GM23338 (cell line): ENCODE data around the gene PLEKHA7. TPM values are rescaled to one million over a fixed set of nuclear protein-coding genes. Genes with fewer than 3 reads are reported as not detected.

Source experiments
- ATAC-seq: fragments of 200-7000 bp; cut with Tn5 transposase; 3 replicates; pipeline ENCODE4 v1.9.1; 2020
- DNase-seq: peaks from one replicate; pipeline ENCODE4 v3.0.0-alpha.2; 2015; ENCODE audit warnings: low spot score
- H2AFZ ChIP-seq: fragments of 200-600 bp; sonication (generic); 2 replicates; pipeline ENCODE4 v1.8.0; 2016; ENCODE audit warnings: antibody characterized with exemption, mild to moderate bottlenecking, moderate library complexity
- H3F3A ChIP-seq: fragments of 200-600 bp; sonication (generic); replicated peaks from 2 replicates; pipeline ENCODE4 v1.8.0; 2017; ENCODE audit warnings: antibody characterized with exemption, mixed run types, low read depth
- H3K27ac ChIP-seq: fragments of 200-600 bp; sonication (generic); 2 replicates; pipeline ENCODE4 v1.6.1; 2016; ENCODE audit warnings: low read depth
- H3K27me3 ChIP-seq: fragments of 200-600 bp; sonication (generic); 2 replicates; pipeline ENCODE4 v1.8.0; 2016; ENCODE audit warnings: mild to moderate bottlenecking, mixed run types, moderate library complexity; ENCODE audit not compliant: insufficient read depth
- H3K36me3 ChIP-seq: fragments of 200-600 bp; sonication (generic); 2 replicates; pipeline ENCODE4 v1.8.0; 2016; ENCODE audit warnings: mild to moderate bottlenecking; ENCODE audit not compliant: insufficient read depth
- H3K4me1 ChIP-seq: fragments of 200-600 bp; sonication (generic); 2 replicates; pipeline ENCODE4 v1.8.0; 2016; ENCODE audit warnings: mild to moderate bottlenecking, moderate library complexity; ENCODE audit not compliant: insufficient read depth
- H3K4me2 ChIP-seq: fragments of 200-600 bp; sonication (generic); 2 replicates; pipeline ENCODE4 v1.7.1; 2017; ENCODE audit warnings: mixed run types
- H3K4me3 ChIP-seq: fragments of 200-600 bp; sonication (generic); 2 replicates; pipeline ENCODE4 v1.6.1; 2016; ENCODE audit warnings: mixed run types
- H3K79me2 ChIP-seq: fragments of 200-600 bp; sonication (generic); replicated peaks from 2 replicates; pipeline ENCODE4 v1.8.0; 2017; ENCODE audit warnings: mild to moderate bottlenecking; ENCODE audit not compliant: insufficient read depth
- H3K9me2 ChIP-seq: fragments of 200-600 bp; sonication (generic); 2 replicates; pipeline ENCODE4 v1.8.0; 2017; ENCODE audit not compliant: insufficient read depth
- H4K20me1 ChIP-seq: fragments of 200-600 bp; sonication (generic); replicated peaks from 2 replicates; pipeline ENCODE4 v1.8.0; 2017; ENCODE audit warnings: mild to moderate bottlenecking; ENCODE audit not compliant: insufficient read depth
- H3K27ac Mint-ChIP-seq: 2 replicates; pipeline ENCODE4 v1.8.0; 2020; ENCODE audit warnings: inconsistent platforms, mild to moderate bottlenecking, moderate library complexity, mixed read lengths
- H3K27me3 Mint-ChIP-seq: 3 replicates; pipeline ENCODE4 v1.8.0; 2022; ENCODE audit warnings: low read depth, mild to moderate bottlenecking, moderate library complexity, mixed read lengths, inconsistent platforms; ENCODE audit not compliant: insufficient read depth, poor library complexity
- H3K36me3 Mint-ChIP-seq: 3 replicates; pipeline ENCODE4 v1.8.0; 2021; ENCODE audit warnings: low read depth, mild to moderate bottlenecking, inconsistent platforms, moderate library complexity, mixed read lengths
- H3K4me1 Mint-ChIP-seq: 3 replicates; pipeline ENCODE4 v1.8.0; 2020; ENCODE audit warnings: mild to moderate bottlenecking, inconsistent platforms, mixed read lengths
- H3K4me3 Mint-ChIP-seq: 3 replicates; pipeline ENCODE4 v1.8.0; 2021; ENCODE audit warnings: moderate library complexity, mild to moderate bottlenecking, inconsistent platforms, mixed read lengths
- H3K9me3 Mint-ChIP-seq: 3 replicates; pipeline ENCODE4 v1.8.0; 2020; ENCODE audit warnings: moderate library complexity, mild to moderate bottlenecking, inconsistent platforms, mixed read lengths
- ETS1 ChIP-seq: IDR thresholded peaks from 2 replicates; pipeline ENCODE4 v1.6.1; 2016; ENCODE audit warnings: antibody characterized with exemption
- EZH2 ChIP-seq: fragments of 200-600 bp; sonication (generic); IDR thresholded peaks from one replicate; pipeline ENCODE4 v1.8.0; 2017; ENCODE audit warnings: antibody characterized with exemption, mild to moderate bottlenecking, low read depth; ENCODE audit not compliant: unreplicated experiment
- EZH2phosphoT487 ChIP-seq: fragments of 200-600 bp; sonication (generic); IDR thresholded peaks from one replicate; pipeline ENCODE4 v1.8.1; 2018; ENCODE audit warnings: antibody characterized with exemption; ENCODE audit not compliant: unreplicated experiment
- JUNB ChIP-seq: IDR thresholded peaks from one replicate; pipeline ENCODE4 v1.6.1; 2016; ENCODE audit warnings: antibody characterized with exemption; ENCODE audit not compliant: unreplicated experiment
- STAT1 ChIP-seq: IDR thresholded peaks from one replicate; pipeline ENCODE4 v1.6.1; 2016; ENCODE audit warnings: antibody characterized with exemption; ENCODE audit not compliant: unreplicated experiment
- ZNF462 ChIP-seq: fragments of 250-450 bp; sonication (Bioruptor Pico); IDR thresholded peaks from 2 replicates; pipeline ENCODE4 v1.5.0; 2020; ENCODE audit warnings: mild to moderate bottlenecking, moderate library complexity
- polyA plus RNA-seq: library from polyadenylated mRNA; unstranded; fragments of >200 nt; fragmentation: Nextera tagmentation; extraction: Ambion mirVana; gene quantifications from 2 replicates; pipeline ENCODE4 v1.2.1, GENCODE V29; 2016
- total RNA-seq: library from RNA; depleted of rRNA; stranded (reverse); fragments of >200 nt; shearing (Covaris generic); gene quantifications from 2 replicates; pipeline ENCODE4 v1.2.3, GENCODE V29; 2014

The PLEKHA7 gene
- total and polyA plus RNA-seq, 2 experiments from 2014 or later, result 9.7 to 15.8 TPM

GRCh38 chr11:16846305-16846704 lies 167.9 kb downstream of the PLEKHA7 start:
- no peaks in the 10 kb centered on the region for H3K4me1 ChIP-seq
- no peaks in the 10 kb centered on the region for H3K36me3 Mint-ChIP-seq
- no peak overlapping the region for H3K4me3 Mint-ChIP-seq
- H3K36me3 ChIP-seq, result no peaks in the 10 kb centered on the region
- H3K27ac ChIP-seq, result no peak overlapping the region
- no peak overlapping the region for H3K4me3 ChIP-seq
- TF ChIP-seq JUNB (no peak), EZH2 (no peak), EZH2phosphoT487 (no peak), STAT1 (no peak), ETS1 (no peak), ZNF462 (no peak)
- no peak for DNase-seq
- no peaks in the 10 kb centered on the region for H3K27me3 ChIP-seq
- H3K9me2 ChIP-seq, result no peaks in the 10 kb centered on the region
- no peak overlapping the region for H3K4me2 ChIP-seq
- no peak for ATAC-seq
- no peaks in the 10 kb centered on the region for H3K79me2 ChIP-seq
- no peaks in the 10 kb centered on the region for H3K9me3 Mint-ChIP-seq
- no peaks in the 10 kb centered on the region for H3F3A ChIP-seq
- no peak overlapping the region for H2AFZ ChIP-seq
- H3K4me1 Mint-ChIP-seq, result no peaks in the 10 kb centered on the region
- H3K27me3 Mint-ChIP-seq, result peaks cover 2% of the 10 kb centered on the region
- 0 out of 2 replicates have a peak overlapping the region, but pooled peaks have one; percentile 18 for H3K27ac Mint-ChIP-seq
- H4K20me1 ChIP-seq, result no peaks in the 10 kb centered on the region
